K562 (cell line): ENCODE results near the gene BTG2. TPM values are rescaled to one million over a fixed set of nuclear protein-coding genes. Genes with fewer than 3 reads are reported as not detected.
A peak's percentile ranks its signal among the peaks of the same experiment; 100 is the strongest.

Experiments used
- ATAC-seq: fragments of 200-7000 bp; cut with Tn5 transposase; 3 replicates; pipeline ENCODE4 v1.9.1; 2020; ENCODE audit warnings: moderate library complexity
- BruUV-seq: library from RNA; stranded (reverse); fragments of 400-500 nt; replicated peaks from 2 replicates; lab custom pipeline; 2021; lab: Mats Ljungman, UMichigan
- CTCF ChIA-PET: fragments of 300-600 bp; formaldehyde crosslinking; extraction: SDS; loops from one replicate; lab custom pipeline; 2021; ENCODE audit warnings: low intra/inter-chr PET ratio; lab: Yijun Ruan, JAX
- POLR2A ChIA-PET: fragments of 300-600, 350-650 bp; sonication (Branson Sonifier 250); formaldehyde crosslinking; extraction: SDS; loops from one replicate; lab custom pipeline; 2021; ENCODE audit warnings: antibody characterized with exemption, inconsistent platforms; lab: Yijun Ruan, JAX
- DNase-seq, 4 experiments: peaks; one replicate each; pipeline versions ENCODE4 v3.0.0 to v3.0.0-alpha.2; 2011 to 2018; ENCODE audit warnings: low spot score in 3 of 4, mixed read lengths in 3 of 4; ENCODE audit errors: extremely low read depth in 1 of 4
- FAIRE-seq: peaks from 2 replicates; lab custom pipeline; 2011; peaks lifted over from hg19 to GRCh38; lab: Jason Lieb, UNC
- H2AFZ ChIP-seq: 2 replicates; pipeline ENCODE4 v1.6.0; 2011; ENCODE audit warnings: low read depth, low read length, control low read depth, inconsistent platforms
- H3K27ac ChIP-seq: fragments of 200-600 bp; 3 replicates; pipeline ENCODE4 v1.8.0; 2011; ENCODE audit warnings: low read depth, mild to moderate bottlenecking, control low read depth, inconsistent platforms, low read length, moderate library complexity, mixed read lengths; ENCODE audit errors: extremely low read depth
- H3K27me3 ChIP-seq, 2 experiments: fragments of 300-600 bp in 1 of 2; 2 replicates in 1 of 2; 3 replicates in 1 of 2; pipeline versions ENCODE4 v1.6.0 to v1.8.0; 2011; ENCODE audit warnings: inconsistent platforms in 2 of 2, low read length in 2 of 2, mild to moderate bottlenecking in 1 of 2, mixed read lengths in 1 of 2, moderate library complexity in 1 of 2; ENCODE audit not compliant: control insufficient read depth in 2 of 2, insufficient read depth in 2 of 2
- H3K36me3 ChIP-seq: fragments of 300-600 bp; 3 replicates; pipeline ENCODE4 v1.8.0; 2011; ENCODE audit warnings: mild to moderate bottlenecking, low read length, inconsistent platforms; ENCODE audit not compliant: control insufficient read depth, insufficient read depth
- H3K4me1 ChIP-seq, 2 experiments: fragments of 200-600 bp in 1 of 2; replicated peaks in 1 of 2; 2 replicates in 1 of 2; 3 replicates in 1 of 2; pipeline versions ENCODE4 v1.5.1 to v1.8.0; 2011; ENCODE audit warnings: inconsistent platforms in 2 of 2, low read length in 2 of 2, mild to moderate bottlenecking in 1 of 2, mixed read lengths in 1 of 2, moderate library complexity in 1 of 2; ENCODE audit not compliant: control insufficient read depth in 2 of 2, insufficient read depth in 2 of 2
- H3K4me2 ChIP-seq: 2 replicates; pipeline ENCODE4 v1.6.1; 2011; ENCODE audit warnings: low read length, control low read depth, inconsistent platforms, mixed read lengths; ENCODE audit not compliant: insufficient read depth
- H3K4me3 ChIP-seq: fragments of 200-600 bp; sonication (generic), shearing (Covaris generic); 2 replicates; pipeline ENCODE4 v1.5.1; 2016; ENCODE audit warnings: control low read depth, inconsistent platforms
- H3K79me2 ChIP-seq: fragments of 200-600 bp; 3 replicates; pipeline ENCODE4 v1.8.0; 2011; ENCODE audit warnings: low read length, inconsistent platforms; ENCODE audit not compliant: control insufficient read depth, insufficient read depth
- H3K9ac ChIP-seq, 2 experiments: 2 replicates each; pipeline versions ENCODE4 v1.6.0 to v1.6.1; 2011; ENCODE audit warnings: low read depth in 2 of 2, low read length in 2 of 2, control low read depth in 1 of 2, inconsistent platforms in 1 of 2, mild to moderate bottlenecking in 1 of 2, mixed read lengths in 1 of 2; ENCODE audit not compliant: insufficient read depth in 1 of 2
- H3K9me1 ChIP-seq: one replicate; pipeline ENCODE4 v1.6.0; 2011; ENCODE audit warnings: inconsistent platforms, mild to moderate bottlenecking, low read length, moderate library complexity; ENCODE audit not compliant: control insufficient read depth, insufficient read depth
- H3K9me3 ChIP-seq: replicated peaks from 2 replicates; pipeline ENCODE4 v1.5.1; 2011; ENCODE audit warnings: low read depth, low read length, inconsistent platforms; ENCODE audit not compliant: control insufficient read depth, insufficient read depth
- H4K20me1 ChIP-seq: replicated peaks from 2 replicates; pipeline ENCODE4 v1.6.1; 2011; ENCODE audit warnings: low read length, inconsistent platforms, mixed read lengths; ENCODE audit not compliant: control insufficient read depth, insufficient read depth
- ARID4B ChIP-seq: sonication (generic); formaldehyde crosslinking; IDR thresholded peaks from 2 replicates; pipeline ENCODE4 v1.8.0; 2022; ENCODE audit warnings: mild to moderate bottlenecking, missing genetic modification reagents
- CEBPZ ChIP-seq: fragments of 150-350 bp; IDR thresholded peaks from 2 replicates; pipeline ENCODE4 v1.6.1; 2014; ENCODE audit warnings: low read depth, mild to moderate bottlenecking, low read length, borderline replicate concordance
- CREM ChIP-seq: IDR thresholded peaks from 2 replicates; pipeline ENCODE4 v1.6.1; 2014; ENCODE audit warnings: antibody characterized with exemption, low read depth
- NRF1 ChIP-seq, 2 experiments: fragments of 450-650 bp; IDR thresholded peaks in 1 of 2; conservative IDR thresholded peaks in 1 of 2; 2 replicates each; pipeline ENCODE4 v1.6.1; 2014; ENCODE audit warnings: mild to moderate bottlenecking in 2 of 2
- PPARD ChIP-seq: fragments of 250-450 bp; sonication (Bioruptor Pico); IDR thresholded peaks from 2 replicates; pipeline ENCODE4 v1.8.0; 2022; ENCODE audit warnings: inconsistent platforms, mild to moderate bottlenecking, moderate library complexity
- RAD21 ChIP-seq, 2 experiments: fragments of 250-450 bp in 1 of 2; fragments of 450-650 bp in 1 of 2; sonication (Bioruptor Pico) in 1 of 2; formaldehyde crosslinking in 1 of 2; IDR thresholded peaks in 1 of 2; conservative IDR thresholded peaks in 1 of 2; 2 replicates each; pipeline versions ENCODE4 v1.4.0 to v1.8.0; 2020 to 2022; ENCODE audit warnings: mild to moderate bottlenecking in 2 of 2, moderate library complexity in 1 of 2
- WGBS: fragments of 100-300 bp; shearing (Covaris generic); methylation state at CpG from one replicate; pipeline ENCODE4 v1.1.6; 2016; ENCODE audit warnings: low coverage, mixed read lengths; ENCODE audit not compliant: insufficient coverage; ENCODE audit errors: missing lambda C conversion rate; 5-methylcytosine and 5-hydroxymethylcytosine counted together
- in situ Hi-C: fragments of 300-500 bp; cut with MboI; formaldehyde crosslinking; loops from 4 replicates; pipeline ENCODE4 v1.15.0; 2018; ENCODE audit warnings: inconsistent platforms, mixed read lengths
- intact Hi-C: fragments of 100-400 bp; cut with micrococcal nuclease; formaldehyde crosslinking; loops from 2 replicates; pipeline ENCODE4 v1.14.2; 2022
- polyA plus RNA-seq, 8 experiments: library from polyadenylated mRNA; depleted of rRNA in 4 of 8; stranded (reverse) in 5 of 8; unstranded in 3 of 8; fragments of >200 nt; fragmentation: Nextera tagmentation in 2 of 8; fragmentation: Illumina TruSeq in 1 of 8; extraction: Ambion mirVana in 2 of 8; extraction: Trizol in 1 of 8; gene quantifications; 2 replicates each; pipeline versions ENCODE4 v1.2.1 to v1.2.3, GENCODE V29; 2011 to 2014; ENCODE audit warnings: inconsistent platforms in 1 of 8, missing spikeins in 1 of 8
- total RNA-seq, 7 experiments: library from RNA; depleted of rRNA in 6 of 7; stranded (reverse); fragments of >200 nt in 6 of 7; fragmentation: Illumina TruSeq in 2 of 7; extraction: Trizol in 2 of 7; gene quantifications; 2 replicates each; pipeline versions ENCODE4 v1.2.1 to v1.2.3, GENCODE V29; 2011 to 2021; ENCODE audit warnings: low replicate concordance in 1 of 7

Gene BTG2
- total and polyA plus RNA-seq, 9 of the 15 experiments (the other 6 are each of a cell fraction or from before 2014, with no cell fraction given): 2.3 to 41.9 (median 8.7) TPM

GRCh38 chr1:203267347-203267846 is 37.9 kb upstream of the BTG2 start (continued):
- no peak for TF ChIP-seq ARID4B (CRISPR knock-in tag)
- TF ChIP-seq PPARD (CRISPR knock-in tag): no peak
- peak; percentile 33; the same call in 1 of the 2 replicates for TF ChIP-seq CREM
- peak; percentile 88 to 92 for TF ChIP-seq RAD21 (CRISPR knock-in tag; conservative IDR thresholded peaks at IDR 0.05 in 1 of 2, IDR thresholded peaks at IDR 0.05 in 1 of 2)

- Histone ChIP-seq H3K9me1 (no peaks in the 10 kb centered on the region), H3K36me3 (no peaks in the 10 kb centered on the region), H2AFZ (peak overlapping the region; percentile 96), H3K27ac (no peak overlapping the region), H3K9ac (peak overlapping the region; percentile 60 to 87; a peak in 2 of 4 replicates), H3K4me1 (peaks cover 5 to 8% of the 10 kb centered on the region in 2 experiments; a peak in 4 of 5 replicates), H3K4me2 (peak overlapping the region; percentile 77), H3K79me2 (no peaks in the 10 kb centered on the region), H4K20me1 (no peaks in the 10 kb centered on the region; the same call in 1 of the 2 replicates), H3K27me3 (peaks cover 13 to 18% of the 10 kb centered on the region in 2 experiments), H3K4me3 (peak overlapping the region; percentile 43; the same call in 1 of the 2 replicates), H3K9me3 (no peaks in the 10 kb centered on the region)
- BruUV-seq: no TSS peak
- ATAC-seq (no peak), DNase-seq (no peak), FAIRE-seq (no peak)
- WGBS: 38% methylated on average over 15 of the region's 15 CpGs
- peak in 1 of 2 experiments; percentile 3; a peak in 2 of 4 replicates for TF ChIP-seq NRF1 (conservative IDR thresholded peaks at IDR 0.05 in 1 of 2, IDR thresholded peaks at IDR 0.05 in 1 of 2)
- TF ChIP-seq CEBPZ: no peak
- intact Hi-C loops: loop anchor here (1.0 to 5.0 kb wide), 5 partner anchors 51 to 237 kb away; no protein-coding TSS in a partner anchor
- ChIA-PET POLR2A (interaction anchor here (0.6 to 1.0 kb wide), 6 partner anchors 39 to 239 kb away, joined by 3 read pairs; no protein-coding TSS in a partner anchor), CTCF (interaction anchor here (0.6 to 9.9 kb wide), 7 partner anchors 70 to 246 kb away, joined by 3 to 226 read pairs (median 6); no protein-coding TSS in a partner anchor)
- in situ Hi-C loops: no loop called here
Observed at GRCh38 chr1:203267912-203268311, 37.4 kb upstream of the BTG2 start.
